RPMI7951 (cell line): ENCODE data around the gene ALPK3. TPM values are rescaled to one million over a fixed set of nuclear protein-coding genes. Genes with fewer than 3 reads are reported as not detected.

Experiments used
- DNase-seq: peaks from one replicate; pipeline ENCODE4 v3.0.0-alpha.2; 2012; ENCODE audit warnings: low read depth
- total RNA-seq: library from RNA; depleted of rRNA; stranded (reverse); fragments of >200 nt; shearing (Covaris generic); gene quantifications from 2 replicates; pipeline ENCODE4 v1.2.3, GENCODE V29; 2014

ALPK3 gene
- total RNA-seq, 1 experiment from 2014 or later: 0.12 TPM

DNA sequence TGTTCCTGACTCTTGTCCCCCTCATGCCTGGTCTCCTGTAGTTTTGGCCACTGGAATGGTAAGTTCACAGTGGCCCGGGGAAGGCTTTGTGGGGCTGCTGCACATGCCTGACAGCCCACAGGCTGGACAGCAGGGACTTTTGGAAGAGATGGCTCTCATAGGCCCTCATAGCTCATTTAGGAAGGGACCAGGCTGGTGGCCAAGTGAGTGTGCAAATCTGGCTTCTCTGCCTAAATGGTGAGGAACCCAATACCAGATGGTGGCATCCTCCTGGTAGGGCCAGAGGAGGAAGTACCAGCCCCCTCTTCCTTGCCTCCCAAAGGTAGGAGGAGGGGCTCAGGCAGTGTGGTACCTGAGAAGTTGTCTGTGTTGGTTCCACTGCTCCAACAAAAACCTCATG lies 25.6 kb downstream of the ALPK3 start:
- no peak for DNase-seq

DNA sequence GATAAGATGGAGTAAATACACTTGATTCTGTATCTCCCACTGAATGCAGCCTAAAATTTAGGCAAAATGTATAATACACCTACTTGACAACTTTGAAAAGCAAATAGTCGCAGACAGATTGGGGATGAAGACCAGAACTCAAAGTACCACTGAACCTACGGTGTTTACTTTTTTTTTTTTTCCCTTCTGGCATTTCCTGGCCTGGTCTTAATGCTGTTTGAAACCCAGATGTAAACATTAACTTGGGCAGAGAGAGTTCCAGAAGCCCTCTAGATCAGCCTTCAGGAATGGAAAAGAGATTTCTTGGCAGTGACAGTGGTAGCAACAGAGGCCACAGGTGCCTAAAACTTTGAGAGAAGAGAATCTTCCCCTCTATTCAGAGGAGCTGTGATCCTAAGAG lies 27.8 kb downstream of the ALPK3 start:
- DNase-seq: no peak

GRCh38 chr15:84845631-84846030 lies 28.5 kb downstream of the ALPK3 start:
- peak; percentile 78 for DNase-seq

DNA sequence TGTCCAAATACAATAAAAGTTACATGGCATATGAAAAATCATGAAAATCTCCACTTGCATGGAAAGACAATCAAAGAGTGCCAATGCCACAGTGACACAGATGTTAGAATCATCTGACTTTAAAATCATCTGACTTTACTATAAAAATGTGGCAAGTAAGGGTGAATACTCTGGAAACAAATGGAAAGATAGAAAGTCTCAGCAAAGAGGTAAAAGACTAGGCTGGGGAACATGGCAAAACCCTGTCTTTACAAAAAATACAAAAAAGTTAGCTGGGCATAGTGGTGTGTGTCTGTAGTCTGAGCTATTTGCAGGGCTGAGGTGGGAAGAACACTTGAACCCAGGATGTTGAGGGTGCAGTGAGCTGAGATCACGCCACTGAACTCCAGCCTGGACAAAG lies 29.1 kb downstream of the ALPK3 start:
- DNase-seq: no peak

DNA sequence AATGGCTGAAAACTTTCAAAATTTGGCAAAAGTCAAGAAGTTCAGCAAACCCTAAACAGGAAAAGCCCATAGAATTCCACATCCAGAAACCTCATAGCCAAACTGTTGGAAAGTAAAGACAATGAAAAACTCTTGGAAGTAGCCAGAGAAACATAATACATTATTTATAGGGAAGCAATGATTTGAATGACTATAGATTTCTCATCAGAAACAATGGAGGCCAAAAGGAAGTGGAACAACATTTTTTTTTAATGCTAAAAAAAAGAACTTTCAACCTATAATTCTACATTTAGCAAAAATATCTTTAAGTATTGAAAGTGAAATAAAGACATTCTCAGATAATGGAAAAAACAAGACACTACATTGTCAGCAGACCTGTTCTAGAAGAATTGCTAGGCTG lies 30.2 kb downstream of the ALPK3 start:
- no peak for DNase-seq

- DNase-seq: no peak
These were observed 35.1 kb downstream of the ALPK3 start for GRCh38 chr15:84852212-84852611.

- no peak for DNase-seq
These were observed 38.0 kb downstream of the ALPK3 start for GRCh38 chr15:84855136-84855535.

DNA sequence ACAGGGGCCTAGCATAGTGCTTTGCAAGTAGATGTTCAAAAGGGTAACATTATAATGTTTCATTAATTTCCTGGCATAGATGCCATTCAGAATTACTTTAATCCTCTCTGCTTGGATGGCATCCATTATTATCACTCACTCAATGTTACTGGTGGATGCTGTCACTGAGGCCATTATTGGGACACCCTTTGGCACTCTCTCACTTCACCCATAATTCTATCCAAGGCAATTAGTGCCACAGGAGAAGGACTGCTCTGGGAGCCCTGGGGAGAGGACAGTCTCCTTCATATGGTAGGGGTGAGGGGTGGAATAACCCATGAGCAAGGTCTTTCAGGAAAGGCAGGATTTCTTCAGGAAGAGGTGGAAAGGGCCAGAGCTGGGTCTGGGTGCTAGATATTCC lies 38.6 kb downstream of the ALPK3 start:
- DNase-seq: no peak

- DNase-seq: no peak
These were observed 39.7 kb downstream of the ALPK3 start for GRCh38 chr15:84856731-84857417.

DNA sequence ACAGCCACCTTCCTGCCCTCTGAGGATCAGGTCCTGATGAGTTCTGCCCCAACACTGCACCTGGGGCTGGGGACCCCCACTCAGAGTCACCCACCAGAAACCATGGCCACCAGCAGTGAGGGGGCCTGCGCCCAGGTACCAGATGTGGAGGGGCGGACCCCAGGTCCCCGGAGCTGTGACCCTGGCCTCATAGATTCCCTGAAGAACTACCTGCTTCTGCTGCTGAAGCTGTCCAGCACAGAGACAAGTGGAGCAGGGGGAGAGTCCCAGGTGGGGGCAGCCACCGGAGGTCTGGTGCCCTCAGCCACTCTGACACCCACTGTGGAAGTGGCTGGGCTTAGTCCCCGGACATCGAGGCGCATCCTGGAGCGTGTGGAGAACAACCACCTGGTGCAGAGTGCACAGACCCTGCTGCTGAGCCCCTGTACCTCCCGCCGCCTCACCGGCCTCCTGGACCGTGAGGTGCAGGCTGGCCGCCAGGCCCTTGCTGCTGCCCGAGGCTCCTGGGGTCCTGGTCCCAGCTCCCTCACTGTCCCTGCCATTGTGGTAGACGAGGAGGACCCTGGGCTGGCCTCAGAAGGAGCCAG lies 40.4 kb downstream of the ALPK3 start:
- DNase-seq: no peak

DNA sequence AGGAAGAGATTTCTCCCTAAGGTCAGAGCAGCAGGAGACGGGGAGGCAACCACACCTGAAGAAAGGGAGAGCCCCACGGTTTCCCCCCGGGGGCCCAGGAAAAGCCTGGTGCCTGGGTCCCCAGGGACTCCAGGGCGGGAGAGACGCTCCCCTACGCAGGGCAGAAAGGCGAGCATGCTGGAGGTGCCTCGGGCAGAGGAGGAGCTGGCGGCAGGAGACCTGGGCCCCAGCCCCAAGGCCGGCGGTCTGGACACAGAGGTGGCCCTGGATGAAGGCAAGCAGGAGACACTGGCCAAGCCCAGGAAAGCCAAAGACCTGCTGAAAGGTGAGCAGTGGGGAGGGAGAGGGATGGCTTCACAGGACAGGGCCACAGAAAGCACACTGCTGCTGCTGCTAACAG lies 41.1 kb downstream of the ALPK3 start:
- DNase-seq: no peak

- DNase-seq: no peak
These were observed 42.0 kb downstream of the ALPK3 start for GRCh38 chr15:84859144-84859543.

DNA sequence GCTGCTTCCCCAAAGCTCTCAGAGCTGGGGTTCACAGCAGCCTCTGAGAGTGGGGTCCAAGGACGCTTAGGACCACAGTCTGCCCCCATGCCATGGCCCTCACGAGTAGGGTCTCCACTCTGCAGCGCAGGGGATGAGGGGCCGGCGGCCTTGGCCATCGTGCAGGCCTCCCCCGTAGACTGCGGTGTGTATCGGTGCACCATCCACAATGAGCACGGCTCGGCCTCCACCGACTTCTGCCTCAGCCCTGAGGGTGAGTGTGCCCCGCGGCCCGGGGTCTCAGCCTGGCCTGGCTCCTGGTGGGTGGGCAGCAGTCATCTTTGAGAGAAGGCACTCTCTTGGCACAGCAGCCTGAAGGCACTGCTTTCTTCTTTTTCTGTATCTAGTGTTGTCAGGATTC lies 42.5 kb downstream of the ALPK3 start:
- DNase-seq: no peak

GRCh38 chr15:84861781-84862180 lies 44.6 kb downstream of the ALPK3 start:
- DNase-seq: no peak

- DNase-seq: peak; percentile 24
These were observed 45.2 kb downstream of the ALPK3 start for GRCh38 chr15:84862214-84862975.

GRCh38 chr15:84863565-84864443 lies 46.6 kb downstream of the ALPK3 start:
- DNase-seq: peak; percentile 39

- DNase-seq: no peak
These were observed 47.3 kb downstream of the ALPK3 start for GRCh38 chr15:84864444-84864795.

DNA sequence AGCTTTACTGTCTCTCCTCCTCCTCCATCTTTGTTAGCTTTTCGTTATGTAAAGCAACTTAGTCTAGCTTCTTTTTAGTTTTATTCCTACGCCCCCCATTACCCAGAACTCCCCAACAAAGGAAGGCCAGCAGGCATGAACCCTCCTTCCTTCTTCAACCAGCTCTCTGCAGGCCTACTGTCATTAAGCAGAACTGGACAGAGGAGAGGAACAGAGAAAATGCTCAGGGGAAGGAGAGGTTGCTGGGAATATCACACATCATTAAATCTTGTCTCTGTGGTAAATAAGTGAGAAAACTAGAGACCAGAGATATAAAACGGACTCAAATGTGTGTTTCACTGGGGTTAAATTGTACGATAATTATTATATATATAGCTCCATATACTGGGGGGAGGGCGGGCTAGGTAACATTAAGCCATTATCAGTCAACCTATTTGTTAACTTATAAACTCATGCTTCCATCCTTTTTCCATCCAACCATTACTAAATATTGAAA lies 48.0 kb downstream of the ALPK3 start:
- no peak for DNase-seq

- no peak for DNase-seq
These were observed 51.1 kb downstream of the ALPK3 start for GRCh38 chr15:84868037-84868880.

DNA sequence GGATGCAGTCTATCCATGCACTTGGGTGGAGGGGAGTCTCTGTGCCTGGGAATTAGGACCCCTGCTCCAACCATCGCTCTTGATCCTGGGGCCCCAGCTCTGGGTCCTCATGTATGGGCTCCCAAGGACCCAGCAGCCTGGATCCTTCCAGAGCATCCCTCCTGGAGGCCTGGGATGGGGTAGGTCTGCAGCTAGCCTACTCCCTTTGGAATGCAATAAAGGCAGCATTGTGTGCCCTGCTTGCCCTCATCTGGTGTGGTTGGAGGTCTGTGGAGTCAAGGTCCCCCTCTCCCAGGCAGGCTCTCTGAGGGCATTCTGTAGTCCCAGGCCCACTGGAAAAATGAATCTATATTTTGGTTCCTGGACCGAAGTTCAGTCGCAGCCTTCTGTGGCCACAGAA lies 52.4 kb downstream of the ALPK3 start:
- DNase-seq: no peak

- no peak for DNase-seq
These were observed 54.4 kb downstream of the ALPK3 start for GRCh38 chr15:84871428-84871985.
